ENCODE data around the gene MEF2C. TPM values are rescaled to one million over a fixed set of nuclear protein-coding genes. Genes with fewer than 3 reads are reported as not detected.

Gene MEF2C
- total and polyA plus RNA-seq, 11 donors: 15.5 to 98.5 (median 56.2) TPM

DNA sequence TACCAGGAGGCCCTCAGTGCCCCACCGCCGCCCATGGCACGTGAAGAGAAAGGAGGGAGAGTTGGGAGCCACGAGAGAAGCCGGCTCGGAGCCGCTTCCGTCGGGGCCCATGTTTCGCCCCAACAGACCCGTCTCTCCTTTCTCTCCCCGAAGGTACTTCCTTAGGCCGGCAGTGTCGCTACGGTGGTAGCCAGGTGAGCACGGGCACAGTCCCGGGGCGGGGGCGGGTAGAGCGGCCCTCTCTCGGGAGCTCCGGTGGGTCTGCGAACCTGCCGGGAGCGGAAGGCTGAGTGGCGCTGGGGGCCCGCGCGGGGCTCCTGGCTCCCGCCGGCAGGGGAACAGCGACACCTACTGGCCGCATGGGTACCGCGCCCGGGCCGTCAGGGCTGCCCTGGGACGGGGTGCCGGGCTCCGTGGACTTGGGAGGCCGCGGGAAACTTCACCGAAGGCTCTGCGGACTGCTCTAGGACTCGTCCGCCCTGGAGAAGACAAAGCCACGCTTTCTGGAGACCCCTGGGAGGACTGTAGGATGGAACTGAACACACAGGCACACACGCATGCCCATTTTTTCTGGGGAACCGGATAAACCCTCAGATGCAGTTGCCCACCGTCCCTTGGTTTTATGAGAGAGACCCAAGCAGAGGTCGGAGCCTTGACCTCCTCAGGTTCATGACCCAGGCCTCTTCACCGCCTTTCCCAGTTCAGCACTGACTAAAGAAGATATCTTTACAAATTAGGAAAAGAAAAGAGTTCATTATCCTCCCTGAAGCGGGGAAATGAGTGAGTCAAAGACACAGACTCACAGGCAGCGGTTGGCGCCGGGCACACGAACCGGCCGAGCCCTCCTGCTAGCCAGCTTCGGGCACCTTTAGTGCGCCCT lies 202.5 kb downstream of the MEF2C start:
- intact Hi-C loops (cut with DNase I): loop anchor here in 9 of 10 donors (1.0 to 10.0 kb wide), 8 partner anchors 538 to 1256 kb away; no protein-coding TSS in a partner anchor
- Histone ChIP-seq H3K9me3 (no peaks in the 10 kb centered on the region), H3K27ac (no peak overlapping the region), H3K4me3 (peak overlapping the region in 9 of 12 donors; percentile 19 to 53 (median 38)), H3K4me1 (peaks cover 0 to 38% (median 12%) of the 10 kb centered on the region in 12 donors), H3K27me3 (peaks cover 77 to 100% (median 98%) of the 10 kb centered on the region in 9 donors), H3K36me3 (no peaks in the 10 kb centered on the region)
- DNase-seq: peak; percentile 52 to 89 (median 68)
- TF ChIP-seq, protein P1, sequence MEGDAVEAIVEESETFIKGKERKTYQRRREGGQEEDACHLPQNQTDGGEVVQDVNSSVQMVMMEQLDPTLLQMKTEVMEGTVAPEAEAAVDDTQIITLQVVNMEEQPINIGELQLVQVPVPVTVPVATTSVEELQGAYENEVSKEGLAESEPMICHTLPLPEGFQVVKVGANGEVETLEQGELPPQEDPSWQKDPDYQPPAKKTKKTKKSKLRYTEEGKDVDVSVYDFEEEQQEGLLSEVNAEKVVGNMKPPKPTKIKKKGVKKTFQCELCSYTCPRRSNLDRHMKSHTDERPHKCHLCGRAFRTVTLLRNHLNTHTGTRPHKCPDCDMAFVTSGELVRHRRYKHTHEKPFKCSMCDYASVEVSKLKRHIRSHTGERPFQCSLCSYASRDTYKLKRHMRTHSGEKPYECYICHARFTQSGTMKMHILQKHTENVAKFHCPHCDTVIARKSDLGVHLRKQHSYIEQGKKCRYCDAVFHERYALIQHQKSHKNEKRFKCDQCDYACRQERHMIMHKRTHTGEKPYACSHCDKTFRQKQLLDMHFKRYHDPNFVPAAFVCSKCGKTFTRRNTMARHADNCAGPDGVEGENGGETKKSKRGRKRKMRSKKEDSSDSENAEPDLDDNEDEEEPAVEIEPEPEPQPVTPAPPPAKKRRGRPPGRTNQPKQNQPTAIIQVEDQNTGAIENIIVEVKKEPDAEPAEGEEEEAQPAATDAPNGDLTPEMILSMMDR (IDR thresholded peaks at IDR 0.05): peak; percentile 84 to 98 (median 96)
- TF ChIP-seq POLR2A (IDR thresholded peaks at IDR 0.05): no peak
- WGBS, 4 donors: 3 to 5% (median 3%) methylated on average over 30 to 61 of the region's 61 CpGs
- ATAC-seq: peak; percentile 75 to 97 (median 92)

DNA sequence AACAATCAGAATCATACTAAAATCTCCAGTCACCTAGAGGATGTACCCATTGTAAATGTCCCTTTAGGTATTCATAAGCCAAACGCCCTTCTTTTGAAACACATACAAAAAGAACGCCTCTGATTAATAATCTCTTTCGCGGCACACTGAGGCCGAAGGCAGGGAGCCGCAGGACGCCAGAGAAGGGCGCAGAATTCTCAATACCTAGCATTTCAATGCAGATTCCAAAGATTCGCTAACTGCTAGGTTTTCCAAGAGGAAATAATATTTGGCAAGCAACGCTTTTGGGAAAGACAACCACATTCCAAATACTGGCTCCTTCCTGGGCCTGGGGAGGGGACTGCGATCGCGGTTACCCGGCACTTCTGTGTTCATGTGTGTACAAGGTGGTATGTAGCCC lies 203.3 kb downstream of the MEF2C start:
- Histone ChIP-seq H3K9me3 (no peaks in the 10 kb centered on the region), H3K4me3 (no peak overlapping the region), H3K27me3 (peaks cover 78 to 100% (median 98%) of the 10 kb centered on the region in 9 donors), H3K4me1 (peaks cover 0 to 40% (median 21%) of the 10 kb centered on the region in 12 donors), H3K27ac (no peak overlapping the region), H3K36me3 (no peaks in the 10 kb centered on the region)
- intact Hi-C loops (cut with DNase I): loop anchor here in 9 of 10 donors (1.0 to 10.0 kb wide), 10 partner anchors 425 to 1255 kb away; no protein-coding TSS in a partner anchor
- no peak for ATAC-seq
- no peak for TF ChIP-seq POLR2A (IDR thresholded peaks at IDR 0.05)
- TF ChIP-seq, protein P1 (IDR thresholded peaks at IDR 0.05): no peak
- 11 to 15% (median 14%) methylated on average over 14 of the region's 14 CpGs for WGBS, 4 donors
- DNase-seq: no peak

DNA sequence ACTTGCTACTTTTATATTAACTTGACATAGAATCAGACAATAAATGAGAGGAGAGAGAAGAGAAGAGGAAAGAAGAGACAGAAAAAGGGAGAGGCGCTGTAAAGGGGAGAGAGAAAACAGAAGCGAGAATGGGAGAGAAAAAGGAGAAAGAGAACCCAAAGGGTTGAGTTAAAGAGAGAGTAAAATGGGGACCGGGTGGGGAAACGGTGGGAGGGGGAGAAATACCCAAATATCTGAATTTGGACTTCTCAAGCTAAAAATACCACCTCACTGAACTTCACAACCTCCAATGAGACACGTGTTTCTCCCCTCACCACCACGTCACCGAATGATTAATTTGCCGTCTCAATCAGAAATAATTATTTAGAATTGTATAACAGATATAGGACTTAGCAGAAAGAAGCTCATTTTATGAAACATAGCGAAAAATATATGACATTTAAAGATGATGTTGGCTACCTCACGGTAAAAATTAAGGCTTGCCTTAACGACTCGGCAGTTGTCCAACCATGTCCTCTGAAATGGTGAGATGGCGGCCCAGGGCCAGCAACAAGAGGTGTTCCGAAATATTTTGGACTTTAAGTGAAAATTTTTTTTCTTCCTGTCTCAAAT lies 204.1 kb downstream of the MEF2C start:
- Histone ChIP-seq H3K4me3 (no peak overlapping the region), H3K27ac (no peak overlapping the region), H3K9me3 (no peaks in the 10 kb centered on the region), H3K27me3 (peaks cover 78 to 100% (median 98%) of the 10 kb centered on the region in 9 donors), H3K4me1 (peaks cover 0 to 41% (median 27%) of the 10 kb centered on the region in 12 donors), H3K36me3 (no peaks in the 10 kb centered on the region)
- no peak for DNase-seq
- 11 to 15% (median 13%) methylated on average over 14 of the region's 14 CpGs for WGBS, 4 donors
- no peak for TF ChIP-seq POLR2A (IDR thresholded peaks at IDR 0.05)
- intact Hi-C loops (cut with DNase I): loop anchor here in 5 of 10 donors (2.0 to 10.0 kb wide), 4 partner anchors 424 to 897 kb away; no protein-coding TSS in a partner anchor
- ATAC-seq: no peak

DNA sequence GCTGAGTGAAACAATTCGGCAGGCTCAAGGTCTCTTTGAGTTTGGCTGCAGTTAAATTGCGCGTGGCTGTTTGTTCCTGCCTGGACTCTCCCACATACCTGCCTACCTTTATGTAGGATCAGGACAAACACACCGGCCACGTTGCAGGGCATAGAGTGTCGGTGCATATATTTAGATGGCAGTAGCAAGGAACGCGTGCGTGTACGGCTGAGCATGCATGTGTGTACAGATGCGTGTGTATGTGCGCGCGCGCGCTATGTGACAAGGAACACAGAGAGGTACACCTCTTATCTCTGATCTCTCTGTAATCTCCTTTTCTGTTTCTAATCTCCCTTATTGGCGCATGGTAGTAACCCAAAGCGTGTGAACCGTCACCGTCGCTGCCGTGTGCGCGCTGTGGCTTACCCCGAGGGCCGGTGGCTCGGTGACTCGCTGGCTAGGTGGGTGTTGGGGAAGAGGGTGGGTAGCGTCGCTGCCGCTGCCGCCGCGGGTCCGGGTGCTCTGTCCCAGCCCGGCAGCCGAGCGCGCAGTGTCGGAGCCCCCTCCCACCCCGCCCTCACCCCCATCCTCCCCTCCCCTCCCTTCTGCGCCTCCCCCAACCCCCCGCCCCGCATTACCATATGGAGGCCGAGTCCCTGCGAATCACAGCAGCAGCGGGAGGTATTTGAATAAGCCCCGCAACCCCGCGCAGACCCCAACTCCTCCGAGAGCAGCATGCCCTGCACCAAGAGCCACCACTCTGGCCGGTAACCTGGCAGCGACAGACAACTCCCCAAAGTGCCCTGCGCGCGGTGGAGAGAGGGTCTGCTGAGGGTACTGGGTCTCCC lies 204.8 kb downstream of the MEF2C start:
- H3K27me3 ChIP-seq: peaks cover 77 to 100% (median 98%) of the 10 kb centered on the region in 9 donors

More for the DNA sequence above, 204.8 kb downstream of the MEF2C start:
- no peak overlapping the region for H3K27ac ChIP-seq
- H3K4me1 ChIP-seq: peaks cover 0 to 39% (median 27%) of the 10 kb centered on the region in 12 donors
- TF ChIP-seq, protein P1 (IDR thresholded peaks at IDR 0.05): no peak
- TF ChIP-seq POLR2A (IDR thresholded peaks at IDR 0.05): no peak
- no peaks in the 10 kb centered on the region for H3K9me3 ChIP-seq
- no peak overlapping the region for H3K4me3 ChIP-seq
- H3K36me3 ChIP-seq: no peaks in the 10 kb centered on the region
- 3 to 8% (median 5%) methylated on average over 21 to 56 of the region's 56 CpGs for WGBS, 4 donors
- intact Hi-C loops (cut with DNase I): loop anchor here in 5 of 10 donors (2.0 to 10.0 kb wide), 4 partner anchors 423 to 896 kb away; no protein-coding TSS in a partner anchor
- ATAC-seq: no peak
- peak in 1 of 5 donors; percentile 47 for DNase-seq
